Parathyroid adenoma (tissue), 2 donors: ENCODE data around the gene TNFRSF13B.

ENCODE experiments used
- H2AFZ ChIP-seq: fragments of 300-600 bp; sonication (generic); one replicate; pipeline ENCODE4 v1.7.0; 2017; ENCODE audit warnings: antibody characterized with exemption, mild to moderate bottlenecking
- H3K27ac ChIP-seq: fragments of 300-600 bp; sonication (generic); one replicate; pipeline ENCODE4 v1.7.0; 2017
- H3K27me3 ChIP-seq: fragments of 300-600 bp; sonication (generic); one replicate; pipeline ENCODE4 v1.7.0; 2017; ENCODE audit warnings: low read length; ENCODE audit not compliant: control insufficient read depth, insufficient read depth
- H3K36me3 ChIP-seq: fragments of 300-600 bp; sonication (generic); one replicate; pipeline ENCODE4 v1.7.0; 2017; ENCODE audit warnings: low read length; ENCODE audit not compliant: control insufficient read depth, insufficient read depth
- H3K4me1 ChIP-seq: fragments of 300-600 bp; sonication (generic); one replicate; pipeline ENCODE4 v1.7.0; 2017; ENCODE audit warnings: control low read depth
- H3K4me2 ChIP-seq: fragments of 300-600 bp; sonication (generic); one replicate; pipeline ENCODE4 v1.7.0; 2017; ENCODE audit warnings: low read length
- H3K4me3 ChIP-seq: fragments of 300-600 bp; sonication (generic); one replicate; pipeline ENCODE4 v1.7.0; 2017; ENCODE audit warnings: low read depth, low read length
- H3K79me2 ChIP-seq: fragments of 300-600 bp; sonication (generic); one replicate; pipeline ENCODE4 v1.7.0; 2017; ENCODE audit warnings: control low read depth
- H3K9ac ChIP-seq: fragments of 300-600 bp; sonication (generic); one replicate; pipeline ENCODE4 v1.7.0; 2017; ENCODE audit warnings: mild to moderate bottlenecking
- H3K9me3 ChIP-seq: fragments of 300-600 bp; sonication (generic); one replicate; pipeline ENCODE4 v1.7.0; 2017; ENCODE audit warnings: low read length; ENCODE audit not compliant: control insufficient read depth
- TF ChIP-seq, protein P1 (sequence below): fragments of 300-600 bp; sonication (generic); IDR thresholded peaks from one replicate; pipeline ENCODE4 v1.7.0; 2017; ENCODE audit warnings: antibody characterized with exemption, mild to moderate bottlenecking
- donor health status: primary hyperparathyroidism.

The TNFRSF13B gene

DNA sequence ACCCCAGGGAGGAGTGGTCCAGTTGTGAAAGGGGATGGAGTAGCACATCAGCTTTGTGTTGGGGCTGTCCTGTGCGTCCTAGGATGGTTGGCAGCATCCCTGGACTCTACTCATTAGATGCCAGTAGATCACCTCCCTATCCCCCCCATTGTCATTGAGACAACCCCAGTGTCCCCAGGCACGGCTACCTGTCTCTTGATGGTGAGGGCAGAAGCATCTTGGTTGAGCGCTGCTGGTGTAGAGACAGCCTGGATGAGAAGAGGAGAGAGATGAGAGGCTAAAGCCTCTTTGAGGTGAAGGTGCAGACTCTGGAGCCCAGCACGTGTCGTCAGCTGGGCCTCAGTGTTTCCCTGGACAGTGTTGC is 55.4 kb downstream of the TNFRSF13B start:
- Histone ChIP-seq H2AFZ (no peak overlapping the region), H3K27me3 (no peaks in the 10 kb centered on the region), H3K36me3 (no peaks in the 10 kb centered on the region), H3K9ac (no peak overlapping the region), H3K79me2 (no peaks in the 10 kb centered on the region), H3K4me1 (no peaks in the 10 kb centered on the region), H3K9me3 (no peaks in the 10 kb centered on the region), H3K27ac (no peak overlapping the region), H3K4me3 (no peak overlapping the region), H3K4me2 (no peak overlapping the region)
- TF ChIP-seq, protein P1, sequence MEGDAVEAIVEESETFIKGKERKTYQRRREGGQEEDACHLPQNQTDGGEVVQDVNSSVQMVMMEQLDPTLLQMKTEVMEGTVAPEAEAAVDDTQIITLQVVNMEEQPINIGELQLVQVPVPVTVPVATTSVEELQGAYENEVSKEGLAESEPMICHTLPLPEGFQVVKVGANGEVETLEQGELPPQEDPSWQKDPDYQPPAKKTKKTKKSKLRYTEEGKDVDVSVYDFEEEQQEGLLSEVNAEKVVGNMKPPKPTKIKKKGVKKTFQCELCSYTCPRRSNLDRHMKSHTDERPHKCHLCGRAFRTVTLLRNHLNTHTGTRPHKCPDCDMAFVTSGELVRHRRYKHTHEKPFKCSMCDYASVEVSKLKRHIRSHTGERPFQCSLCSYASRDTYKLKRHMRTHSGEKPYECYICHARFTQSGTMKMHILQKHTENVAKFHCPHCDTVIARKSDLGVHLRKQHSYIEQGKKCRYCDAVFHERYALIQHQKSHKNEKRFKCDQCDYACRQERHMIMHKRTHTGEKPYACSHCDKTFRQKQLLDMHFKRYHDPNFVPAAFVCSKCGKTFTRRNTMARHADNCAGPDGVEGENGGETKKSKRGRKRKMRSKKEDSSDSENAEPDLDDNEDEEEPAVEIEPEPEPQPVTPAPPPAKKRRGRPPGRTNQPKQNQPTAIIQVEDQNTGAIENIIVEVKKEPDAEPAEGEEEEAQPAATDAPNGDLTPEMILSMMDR: no peak

DNA sequence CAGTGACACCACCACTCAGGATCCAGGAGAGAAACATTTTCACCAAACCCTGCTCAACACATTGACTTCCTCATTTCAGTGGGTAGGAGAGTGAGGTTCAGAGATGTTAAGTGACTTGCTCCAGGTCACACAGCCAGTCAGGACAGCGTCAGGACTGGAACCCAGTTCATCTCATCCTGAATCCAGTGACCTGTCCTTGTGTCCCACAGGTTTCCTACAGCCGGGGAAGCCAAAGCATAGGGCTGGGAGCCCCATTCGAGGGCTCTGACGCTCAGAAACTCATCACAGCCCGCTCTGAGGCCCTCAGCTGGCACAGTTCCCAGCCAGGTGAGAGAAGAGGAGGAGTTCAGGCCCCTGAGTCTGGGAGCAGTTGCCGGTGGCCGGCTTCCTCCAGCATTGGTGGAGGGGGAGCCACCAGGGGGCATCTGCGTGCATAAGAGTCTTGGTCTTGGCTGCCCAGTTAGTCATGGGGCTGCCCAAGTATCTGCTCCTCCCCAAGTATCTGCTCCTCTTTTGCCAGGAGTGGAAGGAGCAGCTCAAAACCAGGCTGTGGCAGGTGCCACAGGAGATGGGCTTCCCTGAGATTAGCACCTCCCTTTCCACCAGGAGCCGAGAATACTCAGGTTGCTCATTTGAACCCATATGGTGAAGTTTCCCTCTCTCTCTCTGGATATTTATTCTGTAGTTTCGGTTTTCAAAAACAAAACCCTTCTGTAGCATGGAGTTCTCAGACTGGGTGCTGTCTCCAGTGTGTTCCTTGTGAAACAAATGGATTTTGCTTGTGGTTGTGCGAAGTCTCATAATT is 56.0 kb downstream of the TNFRSF13B start:
- H3K4me3 ChIP-seq: no peak overlapping the region
- no peaks in the 10 kb centered on the region for H3K27me3 ChIP-seq
- TF ChIP-seq, protein P1: no peak
- no peaks in the 10 kb centered on the region for H3K36me3 ChIP-seq
- no peaks in the 10 kb centered on the region for H3K4me1 ChIP-seq
- no peak overlapping the region for H3K9ac ChIP-seq
- H3K4me2 ChIP-seq: no peak overlapping the region
- H3K79me2 ChIP-seq: no peaks in the 10 kb centered on the region
- H3K9me3 ChIP-seq: no peaks in the 10 kb centered on the region
- H2AFZ ChIP-seq: no peak overlapping the region
- no peak overlapping the region for H3K27ac ChIP-seq

DNA sequence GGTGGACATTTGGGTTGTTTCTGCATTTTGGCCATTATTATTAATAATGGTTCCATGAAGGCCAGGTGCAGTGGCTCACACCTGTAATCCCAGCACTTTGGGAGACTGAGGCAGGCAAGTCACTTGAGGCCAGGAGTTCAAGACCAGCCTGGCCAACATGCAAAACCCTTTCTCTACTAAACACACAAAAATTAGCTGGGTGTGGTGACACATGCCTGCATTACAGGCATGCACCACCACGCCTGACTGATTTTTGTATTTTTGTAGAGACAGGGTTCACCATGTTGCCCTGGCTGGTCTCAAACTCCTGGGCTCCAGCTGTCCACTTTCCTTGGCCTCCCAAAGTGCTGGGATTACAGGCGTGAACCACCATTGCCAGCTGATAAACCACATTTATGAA is 58.5 kb downstream of the TNFRSF13B start:
- TF ChIP-seq, protein P1: no peak
- Histone ChIP-seq H3K4me2 (no peak overlapping the region), H3K79me2 (no peaks in the 10 kb centered on the region), H3K9ac (no peak overlapping the region), H2AFZ (no peak overlapping the region), H3K9me3 (no peaks in the 10 kb centered on the region), H3K27ac (no peak overlapping the region), H3K4me1 (no peaks in the 10 kb centered on the region), H3K4me3 (no peak overlapping the region), H3K27me3 (no peaks in the 10 kb centered on the region), H3K36me3 (no peaks in the 10 kb centered on the region)

DNA sequence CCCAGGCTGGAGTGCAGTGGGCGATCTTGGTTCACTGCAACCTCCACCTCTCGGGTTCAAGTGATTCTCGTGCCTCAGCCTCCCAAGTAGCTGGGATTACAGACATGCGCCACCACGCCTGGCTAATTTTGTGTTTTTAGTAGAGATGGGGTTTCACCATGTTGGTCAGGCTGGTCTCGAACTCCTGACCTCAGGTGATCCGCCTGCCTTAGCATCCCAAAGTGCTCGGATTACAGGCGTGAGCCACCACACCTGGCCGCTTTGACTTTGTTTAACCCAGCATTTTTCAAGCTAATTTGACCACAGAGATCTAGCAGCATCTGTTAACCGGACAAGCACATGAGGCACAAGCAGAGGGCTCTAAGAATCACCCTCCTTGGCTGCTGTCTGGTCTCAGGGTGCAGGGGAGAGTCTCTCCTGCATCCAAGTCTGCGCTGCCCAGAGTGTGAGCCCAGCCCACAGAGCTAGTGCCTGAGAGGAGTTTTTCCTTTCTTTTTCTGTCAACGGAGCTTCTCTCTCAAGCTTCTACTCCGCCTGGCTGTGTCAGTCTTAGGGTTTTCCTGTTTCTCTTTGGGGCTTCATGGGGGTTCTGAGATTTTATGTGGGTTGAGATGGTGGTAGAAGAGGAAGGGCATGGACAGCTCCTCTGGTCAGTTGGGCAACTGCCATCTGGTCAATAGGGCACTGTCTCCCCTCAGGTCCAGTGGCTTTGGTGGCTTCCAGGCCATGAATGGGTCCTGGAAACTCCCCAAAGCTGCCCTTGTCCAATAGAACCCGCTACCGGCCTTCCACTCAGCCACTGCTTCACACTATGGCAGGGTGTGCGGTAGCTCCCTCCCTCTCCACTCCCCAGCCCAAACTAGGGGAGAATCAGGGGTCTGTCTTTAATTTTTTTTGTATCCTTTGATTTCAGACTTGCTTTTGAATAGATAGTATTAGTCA is 59.6 kb downstream of the TNFRSF13B start:
- Histone ChIP-seq H3K9me3 (no peaks in the 10 kb centered on the region), H2AFZ (no peak overlapping the region), H3K36me3 (no peaks in the 10 kb centered on the region), H3K9ac (no peak overlapping the region), H3K27me3 (no peaks in the 10 kb centered on the region), H3K27ac (no peak overlapping the region), H3K4me1 (no peaks in the 10 kb centered on the region), H3K79me2 (no peaks in the 10 kb centered on the region), H3K4me2 (no peak overlapping the region), H3K4me3 (no peak overlapping the region)
- TF ChIP-seq, protein P1: no peak
